GM12878 (cell line): Measurements from ENCODE around the gene OR5AU1. TPM values are rescaled to one million over a fixed set of nuclear protein-coding genes. Genes with fewer than 3 reads are reported as not detected.

Source experiments
- ATAC-seq: fragments of 200-7000 bp; cut with Tn5 transposase; 3 replicates; pipeline ENCODE4 v1.9.1; 2020; ENCODE audit warnings: mild to moderate bottlenecking, moderate library complexity
- BruUV-seq: library from RNA; stranded (reverse); fragments of 400-500 nt; replicated peaks from 2 replicates; lab custom pipeline; 2021; lab: Mats Ljungman, UMichigan
- CTCF ChIA-PET: fragments of 300-600 bp; sonication (Branson Sonifier 250); formaldehyde crosslinking; extraction: SDS; loops from one replicate; lab custom pipeline; 2021; ENCODE audit warnings: inconsistent platforms; lab: Yijun Ruan, JAX
- POLR2A ChIA-PET: fragments of 350-600 bp; formaldehyde crosslinking; extraction: SDS; loops from one replicate; lab custom pipeline; 2021; ENCODE audit warnings: inconsistent platforms; lab: Charles Lee
- RAD21 ChIA-PET: fragments of 300-600 bp; sonication (Branson Sonifier 250); formaldehyde crosslinking; loops from one replicate; lab custom pipeline; 2023; ENCODE audit warnings: antibody characterized with exemption; ENCODE audit not compliant: unreplicated experiment; lab: Charles Lee
- SMC1A ChIA-PET: fragments of 300-600 bp; sonication (Branson Sonifier 250); formaldehyde crosslinking; loops from one replicate; lab custom pipeline; 2023; ENCODE audit not compliant: unreplicated experiment, uncharacterized antibody; lab: Charles Lee
- DNase-seq: peaks from one replicate; pipeline ENCODE4 v3.0.0-alpha.2; 2011; ENCODE audit warnings: low read depth, low spot score
- FAIRE-seq: peaks from 3 replicates; lab custom pipeline; 2011; peaks lifted over from hg19 to GRCh38; lab: Jason Lieb, UNC
- H2AFZ ChIP-seq: 2 replicates; pipeline ENCODE4 v1.6.0; 2011; ENCODE audit warnings: low read depth, low read length, control low read depth; ENCODE audit not compliant: control insufficient read depth
- H3K27ac ChIP-seq: 2 replicates; pipeline ENCODE4 v1.5.1; 2011; ENCODE audit warnings: control low read depth; ENCODE audit not compliant: control insufficient read depth, insufficient read depth
- H3K27me3 ChIP-seq, 2 experiments: replicated peaks in 1 of 2; 2 replicates each; pipeline versions ENCODE4 v1.6.0 to v1.6.1; 2011; ENCODE audit warnings: low read length in 1 of 2; ENCODE audit not compliant: control insufficient read depth in 2 of 2, insufficient read depth in 2 of 2
- H3K36me3 ChIP-seq, 2 experiments: 2 replicates each; pipeline ENCODE4 v1.5.1; 2011; ENCODE audit warnings: low read length in 1 of 2; ENCODE audit not compliant: control insufficient read depth in 2 of 2, insufficient read depth in 2 of 2
- H3K4me1 ChIP-seq: 2 replicates; pipeline ENCODE4 v1.6.1; 2011; ENCODE audit warnings: mild to moderate bottlenecking, low read length, moderate library complexity, mixed read lengths; ENCODE audit not compliant: control insufficient read depth, insufficient read depth
- H3K4me2 ChIP-seq: 2 replicates; pipeline ENCODE4 v1.6.0; 2011; ENCODE audit warnings: control low read depth; ENCODE audit not compliant: control insufficient read depth, insufficient read depth
- H3K4me3 ChIP-seq: fragments of 200-600 bp; sonication (generic); 2 replicates; pipeline ENCODE4 v1.5.1; 2016
- H3K79me2 ChIP-seq: 2 replicates; pipeline ENCODE4 v1.6.0; 2011; ENCODE audit warnings: low read length; ENCODE audit not compliant: control insufficient read depth, insufficient read depth
- H3K9ac ChIP-seq: 2 replicates; pipeline ENCODE4 v1.8.0; 2011; ENCODE audit warnings: low read length, control low read depth, mixed read lengths; ENCODE audit not compliant: control insufficient read depth, insufficient read depth
- H3K9me3 ChIP-seq: replicated peaks from 3 replicates; pipeline ENCODE4 v1.5.1; 2011; ENCODE audit warnings: mild to moderate bottlenecking, low read length; ENCODE audit not compliant: control insufficient read depth, insufficient read depth
- H4K20me1 ChIP-seq: 2 replicates; pipeline ENCODE4 v1.6.0; 2011; ENCODE audit not compliant: control insufficient read depth, insufficient read depth
- ATF7 ChIP-seq: fragments of 450-650 bp; IDR thresholded peaks from 2 replicates; pipeline ENCODE4 v1.6.1; 2016; ENCODE audit warnings: low read depth, mild to moderate bottlenecking
- CBFB ChIP-seq: IDR thresholded peaks from 2 replicates; pipeline ENCODE4 v1.6.1; 2016; ENCODE audit warnings: antibody characterized with exemption, low read depth
- HDAC6 ChIP-seq: fragments of 200-600 bp; sonication (generic); IDR thresholded peaks from one replicate; pipeline ENCODE4 v1.8.0; 2017; ENCODE audit warnings: antibody characterized with exemption; ENCODE audit not compliant: unreplicated experiment
- IRF4 ChIP-seq: IDR thresholded peaks from 2 replicates; pipeline ENCODE4 v1.6.1; 2011; ENCODE audit warnings: low read depth, low read length
- KLF5 ChIP-seq: fragments of 450-650 bp; IDR thresholded peaks from 2 replicates; pipeline ENCODE4 v1.6.1; 2014; ENCODE audit warnings: mild to moderate bottlenecking; ENCODE audit not compliant: partially characterized antibody
- MEF2A ChIP-seq: IDR thresholded peaks from 2 replicates; pipeline ENCODE4 v1.6.1; 2011; ENCODE audit warnings: low read depth, mild to moderate bottlenecking, low read length, moderate library complexity; ENCODE audit not compliant: insufficient read depth
- MYB ChIP-seq: fragments of 150-350 bp; IDR thresholded peaks from 2 replicates; pipeline ENCODE4 v1.6.1; 2014; ENCODE audit warnings: mild to moderate bottlenecking, low read depth, low read length, borderline replicate concordance
- NBN ChIP-seq: fragments of 450-650 bp; IDR thresholded peaks from 2 replicates; pipeline ENCODE4 v1.6.1; 2016
- PML ChIP-seq: IDR thresholded peaks from 2 replicates; pipeline ENCODE4 v1.6.1; 2012; ENCODE audit warnings: low read length, inconsistent platforms
- POLR2AphosphoS2 ChIP-seq: IDR thresholded peaks from 2 replicates; pipeline ENCODE4 v1.6.1; 2011; ENCODE audit warnings: low read depth, mild to moderate bottlenecking, low read length, improper control_type of control experiment, moderate library complexity
- POU2F2 ChIP-seq: IDR thresholded peaks from 3 replicates; pipeline ENCODE4 v1.6.1; 2011; ENCODE audit warnings: low read depth, mild to moderate bottlenecking, low read length, borderline replicate concordance
- RELA ChIP-seq: fragments of 450-650 bp; IDR thresholded peaks from 2 replicates; pipeline ENCODE4 v1.8.0; 2014; ENCODE audit warnings: borderline replicate concordance; ENCODE audit not compliant: partially characterized antibody
- SIN3A ChIP-seq: IDR thresholded peaks from 2 replicates; pipeline ENCODE4 v1.6.1; 2012; ENCODE audit warnings: low read depth, low read length, improper control_type of control experiment
- ZNF24 ChIP-seq: fragments of 450-650 bp; IDR thresholded peaks from 2 replicates; pipeline ENCODE4 v1.6.1; 2017; ENCODE audit warnings: antibody characterized with exemption, mild to moderate bottlenecking
- WGBS: methylation state at CpG from one replicate; pipeline ENCODE4 v1.1.6; 2016; ENCODE audit warnings: low lambda C conversion rate; ENCODE audit not compliant: insufficient replicate concordance, insufficient coverage; ENCODE audit errors: missing lambda C conversion rate; 5-methylcytosine and 5-hydroxymethylcytosine counted together
- in situ Hi-C: fragments of 300-500 bp; cut with MboI; formaldehyde crosslinking; loops from 9 replicates; pipeline ENCODE4 v1.14.3; 2018; ENCODE audit warnings: mixed read lengths
- intact Hi-C: fragments of 100-400 bp; cut with micrococcal nuclease; formaldehyde crosslinking; loops from one replicate; pipeline ENCODE4 v1.14.2; 2022; ENCODE audit not compliant: unreplicated experiment
- polyA plus RNA-seq, 11 experiments: library from polyadenylated mRNA; depleted of rRNA in 4 of 11; unstranded in 6 of 11; stranded (reverse) in 5 of 11; fragments of >200 nt; fragmentation: Nextera tagmentation in 4 of 11; fragmentation: Illumina TruSeq in 1 of 11; extraction: Ambion mirVana in 4 of 11; extraction: Trizol in 1 of 11; gene quantifications; 1 replicate in 1 of 11; 2 replicates in 10 of 11; pipeline versions ENCODE4 v1.2.1 to v1.2.3, GENCODE V29; 2011 to 2016; ENCODE audit warnings: inconsistent platforms in 2 of 11, missing spikeins in 2 of 11, low read depth in 1 of 11
- total RNA-seq, 4 experiments: library from RNA; depleted of rRNA in 3 of 4; stranded (reverse); fragments of >200 nt in 3 of 4; fragmentation: Illumina TruSeq in 1 of 4; extraction: Trizol in 1 of 4; gene quantifications; 2 replicates each; pipeline versions ENCODE4 v1.2.1 to v1.2.3, GENCODE V29; 2013 to 2021
- TF ChIP-seq, protein P1 (sequence below): fragments of 150-350 bp; IDR thresholded peaks from 2 replicates; pipeline ENCODE4 v1.6.1; 2014; ENCODE audit warnings: mild to moderate bottlenecking, low read depth, low read length
- TF ChIP-seq, protein P2 (sequence below): fragments of 450-650 bp; formaldehyde crosslinking; IDR thresholded peaks from 2 replicates; pipeline ENCODE4 v1.5.0; 2022; ENCODE audit warnings: mild to moderate bottlenecking, missing genetic modification characterization

OR5AU1 gene
- total and polyA plus RNA-seq, 10 of the 15 experiments (the other 5 are each of a cell fraction or from before 2014, with no cell fraction given): not detected

DNA sequence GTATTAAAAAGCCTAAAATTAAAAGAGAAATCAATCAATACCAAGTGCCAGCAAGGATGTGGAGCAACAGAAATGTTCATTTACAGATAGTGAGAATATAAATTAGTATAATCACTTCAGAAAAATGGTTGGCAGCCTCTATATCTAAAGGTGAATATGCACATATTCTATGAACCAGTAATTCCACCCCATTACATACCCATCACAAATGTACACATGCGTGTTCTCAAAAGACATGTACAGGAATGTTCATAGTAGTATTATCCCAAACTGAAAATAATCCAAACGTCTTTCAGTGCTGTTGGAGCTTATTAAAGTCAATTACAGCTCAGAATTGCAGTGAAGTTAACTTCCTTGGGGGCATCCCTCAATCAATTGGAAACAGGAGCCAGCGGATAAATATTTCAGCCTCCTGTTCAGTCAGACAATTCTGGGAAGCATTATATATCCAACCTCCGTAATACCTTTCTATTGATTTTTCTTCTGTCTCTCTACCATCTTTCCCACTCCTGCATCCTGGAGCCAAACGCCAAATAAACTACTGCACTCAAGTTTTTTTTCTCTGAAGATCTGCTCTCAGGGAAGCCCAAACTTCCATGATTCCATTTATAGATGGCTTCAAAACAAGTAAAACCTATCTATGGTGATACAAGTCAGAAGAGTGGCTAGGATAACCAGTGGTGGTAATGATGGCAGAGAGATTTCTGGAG, 45.0 kb upstream of the OR5AU1 start (continued):
- TF ChIP-seq HDAC6 (no peak), CBFB (no peak), KLF5 (no peak), MYB (no peak), MEF2A (no peak), IRF4 (no peak)
- TF ChIP-seq, all 136 proteins: peak for 0

DNA sequence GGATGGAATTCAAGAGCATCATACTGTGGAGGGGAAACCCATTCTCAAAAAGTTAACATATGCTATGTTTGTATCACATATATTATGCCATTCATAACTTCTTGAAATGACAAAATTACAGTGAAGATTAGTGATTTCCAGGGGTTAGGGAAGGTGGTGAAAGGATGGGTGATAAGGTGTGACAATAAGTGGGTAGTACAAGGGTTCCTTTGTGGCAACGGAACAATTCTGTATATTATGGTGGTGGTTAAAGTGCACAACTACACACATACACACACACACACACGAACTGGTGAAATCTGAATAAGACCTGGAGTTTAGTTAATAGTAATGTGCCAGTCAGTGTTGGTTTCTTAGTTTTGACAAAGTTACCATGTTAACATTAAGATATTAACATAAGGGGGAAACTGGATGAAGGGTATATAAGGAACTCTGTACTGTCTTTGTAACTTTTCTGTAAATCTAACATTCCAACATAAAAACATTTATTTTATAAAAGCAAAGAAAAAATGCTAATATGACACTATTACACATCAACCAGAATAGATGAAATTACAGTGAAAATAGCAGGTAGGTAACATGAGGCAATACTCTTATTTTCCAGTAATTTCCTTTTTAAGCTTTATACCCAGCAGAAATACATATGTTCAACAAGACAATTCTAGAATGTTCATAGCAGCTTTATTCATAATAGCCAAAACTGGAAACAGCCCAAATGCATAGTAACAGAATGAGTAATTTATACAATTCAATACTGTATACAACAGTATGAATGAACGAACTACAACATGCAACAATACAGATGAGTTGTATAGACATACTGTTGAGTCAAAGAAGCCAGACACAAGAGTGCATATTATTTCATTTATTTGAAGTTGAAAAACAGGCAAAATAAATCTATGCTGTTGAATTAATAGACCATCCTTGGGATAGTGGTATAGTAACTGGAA, 44.0 kb upstream of the OR5AU1 start:
- H3K79me2 ChIP-seq: no peaks in the 10 kb centered on the region
- no TSS peak for BruUV-seq
- in situ Hi-C loops: no loop called here
- H3K9ac ChIP-seq: no peak overlapping the region
- no peak for FAIRE-seq
- 52% methylated on average over 3 of the region's 3 CpGs for WGBS
- no peak overlapping the region for H3K4me2 ChIP-seq
- no peak overlapping the region for H3K4me3 ChIP-seq
- H4K20me1 ChIP-seq: no peaks in the 10 kb centered on the region
- DNase-seq: no peak
- SMC1A ChIA-PET: interaction anchor here (0.6 kb wide), 1 partner anchor 17 kb away, joined by 3 read pairs; no protein-coding TSS in a partner anchor
- no peaks in the 10 kb centered on the region for H3K9me3 ChIP-seq
- RAD21 ChIA-PET: no interaction called here
- no peak for ATAC-seq
- CTCF ChIA-PET: interaction anchor here (0.5 kb wide), 1 partner anchor 219 kb away, joined by 3 read pairs; no protein-coding TSS in a partner anchor
- no peaks in the 10 kb centered on the region for H3K27me3 ChIP-seq
- H3K36me3 ChIP-seq: no peaks in the 10 kb centered on the region; a peak in 1 of 4 replicates
- POLR2A ChIA-PET: no interaction called here
- no peak overlapping the region for H3K27ac ChIP-seq
- intact Hi-C loops: no loop called here
- H2AFZ ChIP-seq: no peak overlapping the region
- H3K4me1 ChIP-seq: no peaks in the 10 kb centered on the region
- TF ChIP-seq SIN3A (no peak), ATF7 (no peak), PML (no peak), RELA (no peak), POU2F2 (no peak), ZNF24 (no peak), NBN (no peak), POLR2AphosphoS2 (no peak)
- TF ChIP-seq, protein P1, sequence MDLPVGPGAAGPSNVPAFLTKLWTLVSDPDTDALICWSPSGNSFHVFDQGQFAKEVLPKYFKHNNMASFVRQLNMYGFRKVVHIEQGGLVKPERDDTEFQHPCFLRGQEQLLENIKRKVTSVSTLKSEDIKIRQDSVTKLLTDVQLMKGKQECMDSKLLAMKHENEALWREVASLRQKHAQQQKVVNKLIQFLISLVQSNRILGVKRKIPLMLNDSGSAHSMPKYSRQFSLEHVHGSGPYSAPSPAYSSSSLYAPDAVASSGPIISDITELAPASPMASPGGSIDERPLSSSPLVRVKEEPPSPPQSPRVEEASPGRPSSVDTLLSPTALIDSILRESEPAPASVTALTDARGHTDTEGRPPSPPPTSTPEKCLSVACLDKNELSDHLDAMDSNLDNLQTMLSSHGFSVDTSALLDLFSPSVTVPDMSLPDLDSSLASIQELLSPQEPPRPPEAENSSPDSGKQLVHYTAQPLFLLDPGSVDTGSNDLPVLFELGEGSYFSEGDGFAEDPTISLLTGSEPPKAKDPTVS: no peak
- TF ChIP-seq, protein P2, sequence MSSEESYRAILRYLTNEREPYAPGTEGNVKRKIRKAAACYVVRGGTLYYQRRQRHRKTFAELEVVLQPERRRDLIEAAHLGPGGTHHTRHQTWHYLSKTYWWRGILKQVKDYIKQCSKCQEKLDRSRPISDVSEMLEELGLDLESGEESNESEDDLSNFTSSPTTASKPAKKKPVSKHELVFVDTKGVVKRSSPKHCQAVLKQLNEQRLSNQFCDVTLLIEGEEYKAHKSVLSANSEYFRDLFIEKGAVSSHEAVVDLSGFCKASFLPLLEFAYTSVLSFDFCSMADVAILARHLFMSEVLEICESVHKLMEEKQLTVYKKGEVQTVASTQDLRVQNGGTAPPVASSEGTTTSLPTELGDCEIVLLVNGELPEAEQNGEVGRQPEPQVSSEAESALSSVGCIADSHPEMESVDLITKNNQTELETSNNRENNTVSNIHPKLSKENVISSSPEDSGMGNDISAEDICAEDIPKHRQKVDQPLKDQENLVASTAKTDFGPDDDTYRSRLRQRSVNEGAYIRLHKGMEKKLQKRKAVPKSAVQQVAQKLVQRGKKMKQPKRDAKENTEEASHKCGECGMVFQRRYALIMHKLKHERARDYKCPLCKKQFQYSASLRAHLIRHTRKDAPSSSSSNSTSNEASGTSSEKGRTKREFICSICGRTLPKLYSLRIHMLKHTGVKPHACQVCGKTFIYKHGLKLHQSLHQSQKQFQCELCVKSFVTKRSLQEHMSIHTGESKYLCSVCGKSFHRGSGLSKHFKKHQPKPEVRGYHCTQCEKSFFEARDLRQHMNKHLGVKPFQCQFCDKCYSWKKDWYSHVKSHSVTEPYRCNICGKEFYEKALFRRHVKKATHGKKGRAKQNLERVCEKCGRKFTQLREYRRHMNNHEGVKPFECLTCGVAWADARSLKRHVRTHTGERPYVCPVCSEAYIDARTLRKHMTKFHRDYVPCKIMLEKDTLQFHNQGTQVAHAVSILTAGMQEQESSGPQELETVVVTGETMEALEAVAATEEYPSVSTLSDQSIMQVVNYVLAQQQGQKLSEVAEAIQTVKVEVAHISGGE (CRISPR knock-in tag): no peak
